Astrocyte (in vitro differentiated cells and primary cell): ENCODE results near the gene CDC73. TPM values are rescaled to one million over a fixed set of nuclear protein-coding genes. Genes with fewer than 3 reads are reported as not detected.
A peak's percentile ranks its signal among the peaks of the same experiment; 100 is the strongest.

ENCODE experiments used
- DNase-seq: peaks from one replicate; pipeline ENCODE4 v3.0.0-alpha.2; 2010; ENCODE audit warnings: low read depth
- FAIRE-seq: peaks from 2 replicates; lab custom pipeline; 2011; peaks lifted over from hg19 to GRCh38; lab: Jason Lieb, UNC
- H2AFZ ChIP-seq: 2 replicates; pipeline ENCODE4 v1.6.0; 2012; ENCODE audit warnings: low read depth, low read length, inconsistent platforms
- H3K27ac ChIP-seq: 2 replicates; pipeline ENCODE4 v1.5.1; 2011; ENCODE audit warnings: low read depth, low read length, inconsistent platforms
- H3K27me3 ChIP-seq: 2 replicates; pipeline ENCODE4 v1.6.0; 2011; ENCODE audit warnings: low read length, inconsistent platforms; ENCODE audit not compliant: insufficient read depth
- H3K36me3 ChIP-seq: 2 replicates; pipeline ENCODE4 v1.5.1; 2011; ENCODE audit warnings: low read length, inconsistent platforms; ENCODE audit not compliant: insufficient read depth
- H3K4me1 ChIP-seq: 2 replicates; pipeline ENCODE4 v1.5.1; 2011; ENCODE audit warnings: low read length, inconsistent platforms; ENCODE audit not compliant: insufficient read depth
- H3K4me2 ChIP-seq: 2 replicates; pipeline ENCODE4 v1.6.0; 2012; ENCODE audit warnings: low read length, inconsistent platforms
- H3K4me3 ChIP-seq: 2 replicates; pipeline ENCODE4 v1.5.1; 2011; ENCODE audit warnings: low read depth, mild to moderate bottlenecking, low read length, inconsistent platforms; ENCODE audit not compliant: insufficient read depth
- H3K79me2 ChIP-seq: 2 replicates; pipeline ENCODE4 v1.6.0; 2012; ENCODE audit warnings: mild to moderate bottlenecking, low read length, inconsistent platforms; ENCODE audit not compliant: insufficient read depth
- H3K9ac ChIP-seq: 2 replicates; pipeline ENCODE4 v1.6.0; 2012; ENCODE audit warnings: mild to moderate bottlenecking, low read length, inconsistent platforms
- H3K9me3 ChIP-seq: 2 replicates; pipeline ENCODE4 v1.5.1; 2012; ENCODE audit warnings: low read depth, mild to moderate bottlenecking, low read length, inconsistent platforms; ENCODE audit not compliant: insufficient read depth
- H4K20me1 ChIP-seq: 2 replicates; pipeline ENCODE4 v1.6.0; 2012; ENCODE audit warnings: low read length, inconsistent platforms; ENCODE audit not compliant: insufficient read depth
- H3K27ac Mint-ChIP-seq: one replicate; pipeline ENCODE4 v1.8.0; 2021; ENCODE audit warnings: mild to moderate bottlenecking, mixed read lengths; ENCODE audit not compliant: unreplicated experiment
- H3K27me3 Mint-ChIP-seq: one replicate; pipeline ENCODE4 v1.8.0; 2021; ENCODE audit warnings: low read depth, mixed read lengths; ENCODE audit not compliant: unreplicated experiment
- H3K36me3 Mint-ChIP-seq: one replicate; pipeline ENCODE4 v1.8.0; 2021; ENCODE audit warnings: low read depth, mixed read lengths; ENCODE audit not compliant: unreplicated experiment
- H3K4me1 Mint-ChIP-seq: one replicate; pipeline ENCODE4 v1.8.0; 2021; ENCODE audit warnings: low read depth, mixed read lengths; ENCODE audit not compliant: unreplicated experiment
- H3K4me3 Mint-ChIP-seq: one replicate; pipeline ENCODE4 v1.8.0; 2021; ENCODE audit warnings: mild to moderate bottlenecking, moderate library complexity, mixed read lengths; ENCODE audit not compliant: unreplicated experiment
- H3K9me3 Mint-ChIP-seq: one replicate; pipeline ENCODE4 v1.8.0; 2021; ENCODE audit warnings: mild to moderate bottlenecking, mixed read lengths; ENCODE audit not compliant: unreplicated experiment
- EZH2 ChIP-seq: IDR thresholded peaks from 2 replicates; pipeline ENCODE4 v1.6.1; 2012; ENCODE audit warnings: mild to moderate bottlenecking, low read length, inconsistent platforms; ENCODE audit not compliant: insufficient read depth
- total RNA-seq: library from RNA; stranded (reverse); gene quantifications from 2 replicates; pipeline ENCODE4 v1.2.1, GENCODE V29; 2021
- TF ChIP-seq, protein P1 (sequence below): IDR thresholded peaks from 2 replicates; pipeline ENCODE4 v1.5.1; 2011; ENCODE audit warnings: low read depth, mild to moderate bottlenecking, inconsistent platforms, low read length, moderate library complexity; ENCODE audit not compliant: insufficient read depth

The CDC73 gene
- total RNA-seq, 1 donor from 2014 or later = 77.7 TPM

DNA sequence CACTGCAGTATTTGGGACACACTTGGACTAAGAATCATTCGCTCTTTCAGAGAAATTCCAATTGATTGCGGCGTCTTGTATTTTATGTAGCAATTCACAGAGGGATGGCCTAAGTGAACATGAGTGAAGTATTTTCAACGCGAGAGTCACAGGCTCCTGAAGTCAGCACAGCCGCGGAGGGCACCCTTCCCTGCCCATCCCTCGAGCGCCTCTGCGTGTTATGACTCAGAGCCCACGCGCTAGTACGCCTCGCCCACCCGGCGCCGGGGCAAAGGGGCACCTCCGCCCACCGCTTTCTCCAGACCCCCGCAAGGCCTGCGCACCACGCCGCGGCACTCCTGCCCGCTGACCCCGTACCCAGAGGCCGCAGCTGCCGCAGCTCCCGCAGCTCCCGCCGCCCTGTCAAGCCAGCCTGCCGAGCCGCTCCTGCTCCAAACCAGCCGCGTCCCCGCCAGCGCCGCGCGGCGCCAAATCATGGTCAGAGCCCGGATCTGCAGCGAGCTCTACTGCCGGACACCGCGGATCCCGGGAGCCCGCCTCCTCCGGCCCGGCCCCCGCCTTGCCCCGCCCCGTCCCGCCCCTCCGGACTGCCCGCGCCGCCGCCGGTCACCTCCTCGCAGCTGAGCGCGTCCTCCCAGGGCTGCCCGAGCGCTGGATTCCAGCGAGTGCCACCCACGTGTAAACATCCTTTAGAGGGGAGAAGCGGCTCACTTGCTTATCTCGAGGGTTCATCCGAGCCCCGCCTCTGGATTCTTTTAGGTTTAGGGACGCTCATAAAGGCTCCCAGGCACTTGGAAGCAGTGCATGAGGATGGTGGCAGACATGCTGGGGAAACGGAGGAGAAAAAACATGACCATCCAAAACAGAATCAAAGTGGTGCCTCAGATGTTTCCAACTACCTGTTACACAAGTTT, 16.7 kb upstream of the CDC73 start, which contains the start of gene GLRX2:
GLRX2 (minus strand) TSS at position 508 of the 914 bp plus-strand sequence; CDS start at position 476, 32 bp downstream.
- H3K4me3 ChIP-seq = peak within 1 kb of the TSS; percentile 93
- TF ChIP-seq, protein P1, sequence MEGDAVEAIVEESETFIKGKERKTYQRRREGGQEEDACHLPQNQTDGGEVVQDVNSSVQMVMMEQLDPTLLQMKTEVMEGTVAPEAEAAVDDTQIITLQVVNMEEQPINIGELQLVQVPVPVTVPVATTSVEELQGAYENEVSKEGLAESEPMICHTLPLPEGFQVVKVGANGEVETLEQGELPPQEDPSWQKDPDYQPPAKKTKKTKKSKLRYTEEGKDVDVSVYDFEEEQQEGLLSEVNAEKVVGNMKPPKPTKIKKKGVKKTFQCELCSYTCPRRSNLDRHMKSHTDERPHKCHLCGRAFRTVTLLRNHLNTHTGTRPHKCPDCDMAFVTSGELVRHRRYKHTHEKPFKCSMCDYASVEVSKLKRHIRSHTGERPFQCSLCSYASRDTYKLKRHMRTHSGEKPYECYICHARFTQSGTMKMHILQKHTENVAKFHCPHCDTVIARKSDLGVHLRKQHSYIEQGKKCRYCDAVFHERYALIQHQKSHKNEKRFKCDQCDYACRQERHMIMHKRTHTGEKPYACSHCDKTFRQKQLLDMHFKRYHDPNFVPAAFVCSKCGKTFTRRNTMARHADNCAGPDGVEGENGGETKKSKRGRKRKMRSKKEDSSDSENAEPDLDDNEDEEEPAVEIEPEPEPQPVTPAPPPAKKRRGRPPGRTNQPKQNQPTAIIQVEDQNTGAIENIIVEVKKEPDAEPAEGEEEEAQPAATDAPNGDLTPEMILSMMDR = no peak
- TF ChIP-seq EZH2 = no peak
- Mint-ChIP-seq H3K27me3 (no peaks in the 10 kb centered on the region), H3K27ac (peak within 1 kb of the TSS; percentile 78), H3K4me1 (peaks cover 11% of the 10 kb centered on the region), H3K36me3 (no peaks in the 10 kb centered on the region), H3K4me3 (peak within 1 kb of the TSS; percentile 91), H3K9me3 (no peaks in the 10 kb centered on the region)
- H2AFZ ChIP-seq = peak within 1 kb of the TSS; percentile 87
- peak; percentile 76 for DNase-seq
- H3K27ac ChIP-seq = peak within 1 kb of the TSS; percentile 90
- peaks cover 35% of the 10 kb centered on the region for H3K79me2 ChIP-seq
- no peaks in the 10 kb centered on the region for H3K27me3 ChIP-seq
- H4K20me1 ChIP-seq = peaks cover 7% of the 10 kb centered on the region
- peak within 1 kb of the TSS; percentile 90 for H3K9ac ChIP-seq
- peaks cover 7% of the 10 kb centered on the region for H3K4me1 ChIP-seq
- peaks cover 3% of the 10 kb centered on the region for H3K36me3 ChIP-seq
- FAIRE-seq = peak; percentile 37
- no peaks in the 10 kb centered on the region for H3K9me3 ChIP-seq
- peak within 1 kb of the TSS; percentile 90 for H3K4me2 ChIP-seq

DNA sequence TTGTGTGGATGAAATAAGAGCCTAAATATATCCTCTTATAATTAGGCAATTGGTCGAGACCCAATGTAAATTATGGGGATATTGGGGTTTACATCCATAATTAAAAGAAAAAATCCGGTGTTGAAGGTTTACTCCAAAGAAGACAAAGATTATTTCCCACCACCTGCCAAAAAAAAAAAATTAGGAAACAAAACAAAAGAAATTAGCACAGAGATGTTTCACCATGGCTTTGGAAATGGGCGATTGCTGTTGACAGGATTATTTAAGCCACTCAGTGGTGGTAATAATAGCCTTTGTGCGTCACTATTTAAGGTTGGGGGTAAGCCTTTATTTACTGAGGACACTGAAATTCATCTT, 16.0 kb upstream of the CDC73 start:
- no peak for DNase-seq

More for the DNA sequence above, 16.0 kb upstream of the CDC73 start:
- peak overlapping the region; percentile 83 for H3K4me3 Mint-ChIP-seq
- H3K4me1 ChIP-seq = peaks cover 9% of the 10 kb centered on the region
- H3K36me3 Mint-ChIP-seq = no peaks in the 10 kb centered on the region
- H3K4me2 ChIP-seq = peak overlapping the region; percentile 90
- peak overlapping the region; percentile 87 for H2AFZ ChIP-seq
- peak overlapping the region; percentile 90 for H3K27ac ChIP-seq
- H3K27ac Mint-ChIP-seq = no peak overlapping the region
- no peaks in the 10 kb centered on the region for H3K36me3 ChIP-seq
- H3K4me3 ChIP-seq = peak overlapping the region; percentile 93
- no peaks in the 10 kb centered on the region for H3K27me3 ChIP-seq
- no peaks in the 10 kb centered on the region for H3K27me3 Mint-ChIP-seq
- FAIRE-seq = no peak
- no peaks in the 10 kb centered on the region for H3K9me3 ChIP-seq
- peaks cover 16% of the 10 kb centered on the region for H3K4me1 Mint-ChIP-seq
- H3K9ac ChIP-seq = peak overlapping the region; percentile 90
- no peak for TF ChIP-seq EZH2
- TF ChIP-seq, protein P1 = no peak
- H3K79me2 ChIP-seq = peaks cover 35% of the 10 kb centered on the region
- H3K9me3 Mint-ChIP-seq = no peaks in the 10 kb centered on the region
- H4K20me1 ChIP-seq = peaks cover 7% of the 10 kb centered on the region
